Urothelium cell line (cell line): ENCODE measurements around the gene OLFML2A.

Source experiments
- DNase-seq: peaks from one replicate; pipeline ENCODE4 v3.0.0; 2011; ENCODE audit warnings: low spot score, mixed read lengths
- FAIRE-seq: peaks from 2 replicates; lab custom pipeline; 2011; peaks lifted over from hg19 to GRCh38; lab: Jason Lieb, UNC

Gene OLFML2A

GRCh38 chr9:124849801-124850200, 72.9 kb downstream of the OLFML2A start:
- FAIRE-seq: no peak
- no peak for DNase-seq

DNA sequence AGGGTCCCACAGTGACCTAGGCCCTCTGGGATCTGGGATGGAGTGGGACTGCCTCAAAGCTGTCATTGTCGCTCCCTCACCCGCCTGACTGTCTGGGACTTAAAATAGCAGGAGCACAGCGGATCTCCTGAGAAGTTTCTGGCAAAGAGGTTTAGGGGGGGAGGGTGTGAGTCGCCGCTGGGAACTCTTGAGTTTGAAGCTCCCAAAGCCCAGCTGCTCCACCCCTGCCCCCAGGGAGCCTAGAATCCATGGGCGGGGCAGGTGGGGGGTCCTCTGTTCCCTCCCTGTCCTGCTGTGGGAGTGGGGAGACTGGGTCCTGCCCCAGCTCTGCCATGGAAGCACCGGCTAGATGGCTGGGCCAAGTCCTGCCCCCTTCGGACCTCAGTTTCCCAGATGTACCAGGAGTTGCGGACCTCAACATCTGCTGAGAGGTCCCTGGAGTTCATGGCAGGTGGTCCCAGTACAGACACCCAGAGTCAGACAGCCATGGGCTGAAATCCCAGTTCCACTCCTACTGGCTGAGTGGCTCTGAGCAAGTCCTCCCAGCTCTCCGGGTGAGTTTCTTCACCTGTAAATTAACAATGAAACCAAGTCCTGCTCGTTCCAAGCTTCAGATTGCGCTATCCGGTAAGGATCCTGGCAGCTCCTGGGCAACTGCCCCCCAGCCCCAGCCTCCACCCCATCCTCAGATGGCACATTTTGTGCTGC, 75.3 kb downstream of the OLFML2A start:
- DNase-seq (no peak), FAIRE-seq (no peak)

GRCh38 chr9:124852829-124853531, 76.0 kb downstream of the OLFML2A start, which contains the start of gene WDR38:
Gene WDR38 (plus strand): TSS chr9:124853460. CDS start chr9:124853532, 72 bp downstream.
- DNase-seq (peak; percentile 88), FAIRE-seq (no peak)

DNA sequence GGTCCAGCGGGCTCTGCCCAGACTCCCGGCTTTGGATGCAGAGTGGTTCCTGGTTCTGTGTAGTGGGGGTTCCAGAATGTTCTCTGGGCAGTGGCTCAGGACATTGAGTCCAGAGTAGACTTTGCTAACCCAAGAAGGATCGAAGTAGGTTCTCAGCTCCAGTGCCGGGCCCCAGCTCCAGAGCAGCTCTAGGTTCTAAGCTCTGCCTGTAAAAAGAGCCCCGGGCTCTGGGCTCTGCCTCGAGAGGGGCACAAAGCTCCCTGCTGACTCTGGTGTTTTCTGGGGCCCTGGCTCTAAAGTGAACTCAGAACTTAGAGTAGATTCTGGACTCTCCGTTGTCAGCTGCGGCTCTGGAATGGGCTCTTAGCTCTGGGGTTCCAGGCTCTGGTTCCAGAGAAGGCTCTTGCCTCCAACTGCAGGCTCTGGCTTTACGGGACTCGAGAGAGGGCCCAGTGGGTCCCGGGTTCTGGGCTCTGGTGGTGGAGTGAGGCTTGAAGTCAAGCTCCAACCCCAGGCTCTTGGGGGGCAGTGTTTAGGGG, 76.7 kb downstream of the OLFML2A start:
- DNase-seq (no peak), FAIRE-seq (no peak)

DNA sequence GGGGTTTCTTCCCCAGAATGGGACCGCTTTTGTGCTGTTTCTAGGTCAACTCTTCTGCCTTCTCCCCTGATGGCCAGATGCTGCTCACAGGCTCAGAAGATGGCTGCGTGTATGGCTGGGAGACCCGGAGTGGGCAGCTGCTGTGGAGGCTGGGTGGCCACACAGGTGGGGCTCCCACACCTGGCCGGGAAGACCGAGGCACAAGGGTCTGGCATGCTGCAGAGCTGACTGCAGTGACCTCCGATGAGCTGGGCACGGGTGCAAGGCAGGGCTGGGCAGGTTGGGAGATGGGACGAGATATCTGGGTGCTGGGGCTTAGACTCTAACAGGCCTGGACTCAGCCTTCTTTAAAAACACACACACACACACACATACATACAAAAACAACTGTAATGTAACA, 77.2 kb downstream of the OLFML2A start:
- FAIRE-seq (no peak), DNase-seq (no peak)

- FAIRE-seq (no peak), DNase-seq (no peak)
Measured at GRCh38 chr9:124854822-124855221, 77.9 kb downstream of the OLFML2A start.

GRCh38 chr9:124855566-124855943, 78.6 kb downstream of the OLFML2A start:
- FAIRE-seq (no peak), DNase-seq (no peak)

DNA sequence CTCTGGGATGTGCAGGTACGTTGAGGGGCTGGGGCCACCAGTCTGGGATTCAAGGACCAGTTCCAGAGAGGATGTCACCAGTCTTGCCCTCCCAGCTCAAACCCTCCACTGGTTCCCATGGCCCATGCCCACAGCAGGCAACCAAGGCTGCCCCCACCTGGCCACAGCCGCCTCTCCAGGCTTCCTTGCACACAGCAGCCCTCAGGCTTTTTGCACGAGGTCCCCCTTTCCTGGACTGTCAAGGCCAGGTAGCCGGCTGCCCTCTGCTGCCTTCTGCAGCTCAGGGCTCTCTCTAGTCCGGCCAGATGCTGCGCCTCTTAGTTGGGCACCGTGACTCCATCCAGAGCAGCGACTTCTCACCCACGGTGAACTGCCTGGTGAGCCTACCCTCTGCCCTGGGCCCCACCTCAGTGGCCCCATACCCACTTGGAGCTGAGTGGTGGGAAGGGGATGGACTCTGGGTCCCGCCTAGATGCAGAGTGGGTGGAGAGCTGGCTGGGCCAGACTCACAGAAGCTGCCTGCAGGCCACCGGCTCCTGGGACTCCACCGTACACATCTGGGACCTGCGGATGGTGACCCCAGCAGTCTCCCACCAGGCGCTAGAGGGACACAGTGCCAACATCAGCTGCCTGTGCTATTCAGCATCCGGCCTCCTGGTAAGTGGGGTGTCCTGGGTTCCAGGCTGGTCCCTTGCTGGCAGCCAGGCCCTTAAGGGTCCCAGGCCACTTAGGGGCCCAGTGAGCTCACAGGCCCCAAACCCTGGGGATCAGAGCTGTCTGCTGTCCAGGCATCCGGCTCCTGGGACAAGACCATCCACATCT, 79.2 kb downstream of the OLFML2A start:
- FAIRE-seq: no peak

DNA sequence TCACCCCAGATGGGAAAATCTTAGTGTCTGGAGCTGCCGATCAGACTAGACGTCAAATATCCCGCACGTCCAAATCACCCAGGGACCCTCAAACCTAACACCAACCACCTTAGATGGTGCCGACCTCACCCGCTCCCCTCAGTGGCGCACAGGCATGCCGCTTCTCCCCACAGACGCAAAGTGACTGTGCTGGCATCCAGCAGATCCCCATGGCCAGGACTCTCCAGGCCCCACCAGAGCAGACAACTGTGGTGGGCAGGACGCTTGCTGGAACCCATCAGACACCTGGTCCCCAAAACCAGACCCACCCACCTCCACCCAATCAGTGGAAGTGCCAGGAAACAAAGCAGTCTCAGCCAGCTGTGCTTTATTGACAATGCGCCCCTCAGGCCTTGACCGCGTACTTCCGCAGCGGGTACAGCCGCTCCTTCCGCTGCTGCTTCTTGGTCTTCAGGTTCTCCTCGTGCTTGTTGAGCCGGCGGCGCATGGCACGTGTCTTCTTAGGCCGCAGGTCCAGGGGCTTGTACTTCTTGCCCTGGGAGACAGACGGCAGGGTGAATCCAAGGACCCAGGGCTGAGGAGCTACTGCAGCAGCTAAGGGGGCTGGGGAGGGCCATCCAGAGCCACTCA, 80.7 kb downstream of the OLFML2A start:
- DNase-seq (no peak), FAIRE-seq (no peak)

More for the DNA sequence above, 79.2 kb downstream of the OLFML2A start:
- peak; percentile 30 for DNase-seq

GRCh38 chr9:124858330-124859046, 81.6 kb downstream of the OLFML2A start:
- FAIRE-seq: no peak
- DNase-seq: no peak

GRCh38 chr9:124859803-124860581, 83.1 kb downstream of the OLFML2A start:
- no peak for DNase-seq
- no peak for FAIRE-seq

DNA sequence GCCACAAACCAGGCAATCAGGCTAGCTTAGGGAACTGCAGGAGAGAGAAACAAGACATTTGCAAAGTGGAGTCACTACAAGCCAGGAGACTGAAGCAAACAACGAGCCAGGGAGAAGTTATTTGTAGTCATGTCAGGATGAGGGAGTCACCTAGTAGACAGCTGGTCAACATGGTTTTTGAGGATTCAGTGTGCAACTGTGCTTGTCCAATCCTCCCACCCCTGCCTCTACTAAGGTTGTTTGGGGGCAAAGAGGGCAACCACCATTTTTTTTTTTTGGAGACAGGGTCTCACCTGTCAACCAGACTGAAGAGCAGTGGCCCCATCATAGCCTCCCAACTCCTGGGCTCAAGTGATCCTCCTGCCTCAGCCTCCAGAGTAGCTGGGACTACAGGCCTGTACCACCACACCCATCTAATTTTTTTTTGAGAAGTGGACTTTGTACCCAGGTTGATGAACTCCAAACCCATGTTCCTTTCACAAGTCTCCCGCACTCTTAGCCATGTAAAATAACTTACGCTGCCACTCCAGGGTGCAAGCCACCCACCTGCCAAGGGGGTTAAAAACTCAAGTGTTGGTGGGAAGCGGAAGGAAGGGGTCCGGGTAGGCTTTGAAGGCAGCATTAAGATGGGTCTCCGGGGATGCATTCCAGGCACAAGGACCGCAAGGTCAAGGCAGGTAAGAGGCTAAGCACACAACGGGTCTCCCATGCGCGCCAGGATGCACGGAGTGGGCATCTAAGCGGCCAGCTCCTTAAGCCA, 83.8 kb downstream of the OLFML2A start:
- no peak for FAIRE-seq
- no peak for DNase-seq

DNA sequence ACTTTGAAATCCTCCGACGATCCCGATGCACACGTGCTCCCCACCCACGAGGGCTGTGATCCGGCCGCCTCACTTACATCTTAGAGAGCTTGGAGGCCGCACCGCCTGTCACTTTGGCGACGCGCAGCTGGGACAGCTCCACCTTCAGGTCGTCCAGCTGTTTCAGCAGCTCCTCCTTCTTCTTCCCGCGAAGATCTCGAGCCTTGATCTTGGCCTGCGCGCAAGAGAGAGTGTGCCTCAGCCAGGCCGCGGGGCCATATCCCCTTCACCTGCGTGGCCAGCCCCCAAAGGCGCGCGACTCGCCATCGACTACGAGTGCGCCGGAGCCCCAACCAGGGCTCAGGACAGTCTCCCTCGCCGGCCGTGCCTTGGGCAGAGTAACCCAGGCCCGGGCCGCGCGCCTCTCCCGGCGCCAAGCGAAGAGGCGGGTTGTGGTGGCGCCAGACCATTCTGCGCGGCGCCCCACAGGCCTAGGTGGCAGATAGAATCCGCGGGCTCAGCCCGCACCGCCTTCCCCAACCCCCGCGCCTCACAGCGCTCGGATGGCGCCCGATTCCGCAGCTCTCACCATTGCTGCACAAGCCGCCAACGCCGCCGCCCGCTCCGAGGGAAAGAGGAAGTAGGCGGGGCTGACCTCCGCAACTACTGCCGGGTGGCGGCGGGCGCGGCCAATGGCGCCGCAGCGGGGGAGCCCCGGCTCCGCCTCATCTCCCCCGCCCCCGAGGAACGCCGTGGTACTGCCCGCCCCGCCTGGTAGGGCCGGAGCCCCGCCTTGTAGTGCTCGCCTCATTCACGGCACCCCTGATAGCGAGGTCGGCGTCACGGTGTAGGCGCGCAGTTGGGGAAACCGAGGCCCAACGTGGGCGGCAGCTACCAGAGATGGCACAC, 84.7 kb downstream of the OLFML2A start, which contains the start of the genes ARPC5L and RPL35:
Gene ARPC5L (plus strand): TSS at position 789 of the 888 bp plus-strand sequence. CDS start 7,161 bp downstream, outside the sequence.
Gene RPL35 (minus strand): TSS at position 616 of the 888 bp plus-strand sequence. CDS start 45 bp downstream, at position 571.
- DNase-seq (peak; percentile 97), FAIRE-seq (no peak)

DNA sequence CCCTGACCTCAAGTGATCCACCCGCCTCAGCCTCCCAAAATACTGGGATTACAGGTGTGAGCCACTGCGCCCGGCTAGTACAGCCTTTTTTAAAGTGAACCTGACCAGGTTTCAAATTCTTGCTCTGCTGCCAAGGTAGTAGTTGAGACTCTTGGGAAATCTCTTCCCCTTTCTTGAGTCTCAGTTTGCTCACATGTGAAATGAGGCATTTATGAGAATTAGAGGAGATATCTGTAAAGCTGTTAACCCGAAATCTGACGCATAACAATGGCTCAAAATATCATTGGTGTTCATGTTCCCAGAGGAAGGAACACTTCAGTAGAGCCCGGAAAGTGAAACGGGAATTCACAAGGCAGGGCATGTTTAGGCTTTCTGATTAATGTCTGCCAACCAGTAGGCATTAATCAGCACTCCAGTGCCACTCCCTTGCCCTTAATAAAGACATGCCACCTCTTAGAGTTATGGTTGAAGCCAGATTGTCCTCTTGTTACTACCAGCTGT, 86.5 kb downstream of the OLFML2A start:
- DNase-seq: no peak
- no peak for FAIRE-seq
